Activated naive CD4-positive, alpha-beta T cell treated with anti-CD3 and anti-CD28 coated beads, Interleukin-2, amount 50 U/mL, for 72 hours (primary cell): ENCODE data around the gene ZNHIT2. TPM values are rescaled to one million over a fixed set of nuclear protein-coding genes. Genes with fewer than 3 reads are reported as not detected.

Experiments used
- ATAC-seq, 2 donors: fragments of 150-1000 bp; cut with Tn5 transposase; 2 replicates each; pipeline ENCODE4 v1.10.0; 2021; ENCODE audit warnings: mild to moderate bottlenecking in 2 of 2, moderate library complexity in 2 of 2
- DNase-seq, 2 donors: peaks; one replicate each; pipeline ENCODE4 v3.0.0; 2021 to 2022; ENCODE audit warnings: low spot score in 2 of 2
- H3K27ac Mint-ChIP-seq, 2 donors: one replicate each; pipeline ENCODE4 v1.8.0; 2022; ENCODE audit warnings: mild to moderate bottlenecking in 2 of 2, mixed read lengths in 2 of 2
- H3K36me3 Mint-ChIP-seq, 2 donors: one replicate each; pipeline ENCODE4 v1.8.0; 2022; ENCODE audit warnings: mixed read lengths in 2 of 2
- H3K9me3 Mint-ChIP-seq, 2 donors: one replicate each; pipeline ENCODE4 v1.8.0; 2022; ENCODE audit warnings: mixed read lengths in 2 of 2
- total RNA-seq, 2 donors: library from RNA; stranded (reverse); gene quantifications; one replicate each; pipeline ENCODE4 v1.2.3, GENCODE V29; 2022

ZNHIT2 gene
- total RNA-seq, 2 donors from 2014 or later = 5.6 to 10.0 TPM

- ATAC-seq = no peak
- no peak for DNase-seq
- Mint-ChIP-seq H3K27ac (no peak overlapping the region), H3K9me3 (no peaks in the 10 kb centered on the region), H3K36me3 (no peaks in the 10 kb centered on the region)
These were observed 24.5 kb upstream of the ZNHIT2 start for GRCh38 chr11:65141896-65142494.

DNA sequence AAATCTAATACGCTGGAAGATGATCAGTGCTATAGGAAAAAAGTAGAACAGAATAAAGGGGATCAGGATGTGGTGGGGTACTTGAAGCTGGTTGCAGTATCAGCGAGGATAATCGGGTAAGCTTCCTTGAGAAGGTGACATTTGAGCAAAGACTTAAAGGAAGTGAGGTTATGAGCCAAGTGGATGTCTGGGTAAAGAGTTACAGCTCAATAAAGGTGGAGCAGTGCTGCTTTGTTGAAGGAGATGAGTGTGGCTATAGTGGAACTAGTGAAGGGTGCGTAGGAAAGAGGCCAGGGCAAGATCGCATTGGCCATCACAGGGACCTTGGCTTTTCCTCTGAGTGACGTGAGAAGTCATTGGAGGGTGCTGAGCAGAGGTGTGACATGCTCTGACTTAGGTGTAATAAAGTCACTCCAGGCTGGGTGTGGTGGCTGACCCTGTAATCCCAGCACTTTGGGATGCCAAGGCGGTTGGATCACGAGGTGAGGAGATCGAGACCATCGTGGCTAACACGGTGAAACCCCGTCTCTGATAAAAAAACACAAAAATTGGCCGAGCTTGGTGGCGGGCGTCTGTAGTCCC, 19.1 kb upstream of the ZNHIT2 start:
- DNase-seq = no peak
- no peak for ATAC-seq
- Mint-ChIP-seq H3K27ac (peak overlapping the region; percentile 51 to 99), H3K9me3 (no peaks in the 10 kb centered on the region), H3K36me3 (peaks cover 9 to 10% of the 10 kb centered on the region in 2 donors)

- ATAC-seq (no peak), DNase-seq (no peak)
- Mint-ChIP-seq H3K27ac (peak overlapping the region; percentile 99), H3K9me3 (no peaks in the 10 kb centered on the region), H3K36me3 (peaks cover 9 to 10% of the 10 kb centered on the region in 2 donors)
These were observed 18.2 kb upstream of the ZNHIT2 start for GRCh38 chr11:65135633-65136145.

- peaks cover 9 to 10% of the 10 kb centered on the region in 2 donors for H3K36me3 Mint-ChIP-seq
- peak overlapping the region; percentile 99 for H3K27ac Mint-ChIP-seq
- ATAC-seq (peak; percentile 88 to 90), DNase-seq (peak; percentile 76 to 85)
- H3K9me3 Mint-ChIP-seq = no peaks in the 10 kb centered on the region
These were observed 17.6 kb upstream of the ZNHIT2 start for GRCh38 chr11:65134952-65135632.

DNA sequence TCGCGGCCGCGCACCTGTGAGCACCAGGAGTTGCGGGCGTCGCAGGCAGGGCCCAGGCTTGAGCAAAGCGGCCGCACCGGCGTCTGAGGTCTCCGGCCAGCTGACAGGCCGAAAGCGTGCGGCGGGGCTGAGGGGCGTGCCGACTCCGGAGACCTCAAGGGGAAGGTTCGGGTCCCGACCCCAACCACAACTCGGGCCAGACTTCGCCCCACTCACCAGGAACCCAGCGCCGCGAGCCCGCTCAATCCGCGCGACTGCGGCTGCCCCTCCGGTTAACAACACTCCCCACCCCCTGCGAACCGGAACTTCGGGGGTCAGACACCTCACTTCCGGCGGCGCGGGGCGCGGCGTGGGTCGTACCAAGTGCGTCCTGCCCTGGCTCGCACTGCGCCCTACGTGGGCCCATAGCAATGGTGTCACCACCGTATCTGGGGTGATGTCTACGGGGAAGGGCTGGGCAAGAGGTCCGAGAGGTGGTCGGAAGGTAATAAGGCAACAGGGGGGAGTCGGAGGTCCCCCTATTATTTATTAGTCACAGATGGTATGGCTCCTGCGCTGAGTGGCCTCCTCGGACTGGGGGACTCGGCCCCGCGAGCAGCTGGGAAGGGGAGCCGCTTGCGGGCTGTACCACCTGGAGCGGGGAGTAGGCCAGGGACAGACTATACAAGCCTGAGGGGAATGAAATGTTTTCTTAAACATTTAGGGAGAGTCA, 16.9 kb upstream of the ZNHIT2 start, which contains the start of gene SYVN1:
Gene SYVN1 (minus strand): TSS at position 280 of the 712 bp plus-strand sequence. CDS start 918 bp downstream, outside the sequence.
- peak; percentile 91 for DNase-seq
- peak; percentile 87 to 88 for ATAC-seq
- H3K27ac Mint-ChIP-seq = peak within 1 kb of the TSS; percentile 99
- H3K36me3 Mint-ChIP-seq = peaks cover 9 to 10% of the 10 kb centered on the region in 2 donors
- no peaks in the 10 kb centered on the region for H3K9me3 Mint-ChIP-seq

DNA sequence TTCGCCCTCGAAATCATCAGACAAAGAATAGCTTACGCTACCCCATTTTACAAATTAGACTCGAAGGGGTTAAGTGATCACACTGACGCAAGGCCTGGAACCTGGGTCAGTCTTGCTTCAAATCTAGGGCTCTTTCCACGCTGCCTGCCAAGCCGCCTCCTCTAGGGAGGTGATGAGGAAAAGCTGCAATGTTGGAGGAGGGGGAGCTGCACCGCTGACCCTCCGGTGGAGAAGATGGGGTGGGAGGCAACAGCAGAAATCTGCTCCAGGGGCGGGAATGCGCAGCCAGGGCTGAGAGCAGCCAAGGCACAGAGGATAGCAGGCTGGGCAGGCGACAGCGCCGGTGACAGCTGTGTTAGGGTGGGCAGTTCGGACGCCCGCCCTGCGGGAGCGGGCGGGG, 16.2 kb upstream of the ZNHIT2 start:
- no peak for ATAC-seq

GRCh38 chr11:65132988-65133700, 15.6 kb upstream of the ZNHIT2 start:
- peak overlapping the region; percentile 99 for H3K27ac Mint-ChIP-seq

More for the DNA sequence above, 16.2 kb upstream of the ZNHIT2 start:
- DNase-seq = no peak
- Mint-ChIP-seq H3K36me3 (peaks cover 9 to 10% of the 10 kb centered on the region in 2 donors), H3K27ac (peak overlapping the region; percentile 99), H3K9me3 (no peaks in the 10 kb centered on the region)

DNA sequence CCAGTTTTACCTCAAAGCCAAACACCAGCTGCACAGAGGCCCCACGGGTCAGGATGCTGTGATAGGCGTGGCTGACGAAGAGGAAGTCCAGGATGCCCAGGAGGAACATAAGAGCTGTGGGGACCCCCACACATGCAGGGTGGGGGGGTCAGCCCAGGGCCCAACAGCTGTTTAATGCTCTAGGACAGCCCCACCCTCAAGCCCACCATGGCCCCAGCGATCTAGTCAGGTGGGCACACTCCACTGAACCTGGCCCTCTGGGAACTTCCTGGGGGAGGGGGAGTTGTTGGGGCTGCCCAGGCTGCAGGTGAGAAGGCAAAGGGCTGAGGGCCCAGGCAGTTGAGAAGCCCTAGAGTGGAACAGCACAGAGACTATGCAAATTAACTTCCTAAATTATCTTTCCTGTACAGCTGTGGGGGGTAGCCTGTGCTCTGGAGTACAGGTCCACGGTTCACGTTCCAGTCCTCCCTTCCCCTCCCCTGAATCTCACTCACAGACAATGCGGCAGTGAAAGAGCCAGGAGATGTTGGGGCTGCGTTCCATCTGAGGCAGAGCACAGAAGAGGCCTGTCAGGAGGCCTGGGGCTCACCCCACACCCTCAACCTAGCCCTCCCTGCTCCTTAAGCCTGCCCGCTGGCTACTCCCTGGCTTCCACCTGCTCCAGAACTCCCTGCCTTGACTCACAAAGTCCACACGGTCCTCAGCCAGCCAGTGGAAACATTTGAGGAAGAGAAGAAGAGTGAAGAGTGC, 14.9 kb upstream of the ZNHIT2 start:
- no peak for DNase-seq
- peak overlapping the region; percentile 99 for H3K27ac Mint-ChIP-seq
- peaks cover 9 to 10% of the 10 kb centered on the region in 2 donors for H3K36me3 Mint-ChIP-seq
- ATAC-seq = no peak
- H3K9me3 Mint-ChIP-seq = no peaks in the 10 kb centered on the region

More at GRCh38 chr11:65132988-65133700, 15.6 kb upstream of the ZNHIT2 start:
- peaks cover 9 to 10% of the 10 kb centered on the region in 2 donors for H3K36me3 Mint-ChIP-seq
- H3K9me3 Mint-ChIP-seq = no peaks in the 10 kb centered on the region
- peak in 1 of 2 donors; percentile 77 for DNase-seq
- ATAC-seq = peak in 1 of 2 donors; percentile 19

DNA sequence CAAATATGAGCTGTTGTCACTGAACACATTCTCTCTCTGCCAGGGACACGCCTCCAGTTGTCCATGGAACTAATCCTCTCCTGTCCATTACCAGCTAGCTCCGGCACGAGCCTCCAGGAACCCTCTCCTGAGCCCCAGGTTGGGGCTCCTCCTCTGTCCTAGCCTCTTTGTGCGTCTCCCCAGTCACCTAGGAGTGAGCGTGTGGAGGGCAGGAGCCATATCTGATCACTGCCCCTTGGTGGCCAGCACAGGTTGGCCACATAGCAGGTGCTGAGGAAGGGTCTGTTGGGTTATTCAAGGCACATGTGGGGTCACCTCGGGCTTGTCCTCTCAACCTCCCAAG, 14.4 kb upstream of the ZNHIT2 start:
- Mint-ChIP-seq H3K27ac (no peak overlapping the region), H3K9me3 (no peaks in the 10 kb centered on the region), H3K36me3 (peaks cover 9 to 10% of the 10 kb centered on the region in 2 donors)
- DNase-seq = no peak
- ATAC-seq = no peak

GRCh38 chr11:65131417-65131776, 13.9 kb upstream of the ZNHIT2 start:
- Mint-ChIP-seq H3K36me3 (peaks cover 9 to 10% of the 10 kb centered on the region in 2 donors), H3K27ac (peak overlapping the region in 1 of 2 donors; percentile 28), H3K9me3 (no peaks in the 10 kb centered on the region)
- ATAC-seq (no peak), DNase-seq (no peak)

DNA sequence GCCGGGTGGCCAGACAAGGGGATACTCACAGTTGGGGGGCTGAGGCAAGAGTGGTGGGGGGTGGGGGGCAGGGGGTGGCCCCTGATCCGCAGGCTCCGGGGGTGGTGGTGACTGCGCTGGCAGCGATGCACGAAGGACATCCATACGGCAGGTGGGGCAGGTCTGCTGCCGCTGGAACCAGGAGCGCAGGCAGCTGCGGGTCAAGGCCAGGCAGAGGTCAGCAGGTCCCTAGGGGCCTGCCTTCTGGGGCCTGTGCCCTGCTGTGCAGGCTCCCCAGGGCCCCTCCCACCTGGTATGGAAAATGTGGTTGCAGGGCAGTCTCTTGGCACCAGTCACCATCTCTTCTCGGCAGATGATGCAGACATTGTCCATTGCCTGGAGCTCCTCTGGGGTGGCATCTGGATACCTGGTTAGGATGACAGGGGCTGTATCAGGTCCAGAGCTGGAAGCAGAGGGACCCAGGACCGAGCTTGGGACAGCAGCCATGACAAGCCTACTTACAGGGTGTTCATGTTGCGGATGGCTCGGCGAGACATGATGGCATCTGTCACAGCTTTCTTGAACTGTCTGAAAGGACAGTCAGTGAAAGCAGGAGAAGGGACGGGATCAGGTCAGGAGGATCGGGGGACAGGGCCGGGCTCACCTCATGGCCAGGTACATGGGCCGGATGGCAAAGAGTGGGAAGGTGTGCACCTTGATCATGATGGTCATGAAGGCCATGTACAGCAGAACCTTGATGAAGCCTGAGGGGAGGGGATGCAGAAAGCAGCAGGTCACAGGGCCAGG, 13.3 kb upstream of the ZNHIT2 start:
- H3K27ac Mint-ChIP-seq = peak overlapping the region; percentile 28 to 78
- DNase-seq (no peak), ATAC-seq (no peak)
- H3K36me3 Mint-ChIP-seq = peaks cover 9 to 10% of the 10 kb centered on the region in 2 donors
- H3K9me3 Mint-ChIP-seq = no peaks in the 10 kb centered on the region

- no peaks in the 10 kb centered on the region for H3K9me3 Mint-ChIP-seq
- peaks cover 9 to 10% of the 10 kb centered on the region in 2 donors for H3K36me3 Mint-ChIP-seq
- DNase-seq = peak in 1 of 2 donors; percentile 51
- no peak for ATAC-seq
- H3K27ac Mint-ChIP-seq = no peak overlapping the region
These were observed 12.3 kb upstream of the ZNHIT2 start for GRCh38 chr11:65129649-65130441.

DNA sequence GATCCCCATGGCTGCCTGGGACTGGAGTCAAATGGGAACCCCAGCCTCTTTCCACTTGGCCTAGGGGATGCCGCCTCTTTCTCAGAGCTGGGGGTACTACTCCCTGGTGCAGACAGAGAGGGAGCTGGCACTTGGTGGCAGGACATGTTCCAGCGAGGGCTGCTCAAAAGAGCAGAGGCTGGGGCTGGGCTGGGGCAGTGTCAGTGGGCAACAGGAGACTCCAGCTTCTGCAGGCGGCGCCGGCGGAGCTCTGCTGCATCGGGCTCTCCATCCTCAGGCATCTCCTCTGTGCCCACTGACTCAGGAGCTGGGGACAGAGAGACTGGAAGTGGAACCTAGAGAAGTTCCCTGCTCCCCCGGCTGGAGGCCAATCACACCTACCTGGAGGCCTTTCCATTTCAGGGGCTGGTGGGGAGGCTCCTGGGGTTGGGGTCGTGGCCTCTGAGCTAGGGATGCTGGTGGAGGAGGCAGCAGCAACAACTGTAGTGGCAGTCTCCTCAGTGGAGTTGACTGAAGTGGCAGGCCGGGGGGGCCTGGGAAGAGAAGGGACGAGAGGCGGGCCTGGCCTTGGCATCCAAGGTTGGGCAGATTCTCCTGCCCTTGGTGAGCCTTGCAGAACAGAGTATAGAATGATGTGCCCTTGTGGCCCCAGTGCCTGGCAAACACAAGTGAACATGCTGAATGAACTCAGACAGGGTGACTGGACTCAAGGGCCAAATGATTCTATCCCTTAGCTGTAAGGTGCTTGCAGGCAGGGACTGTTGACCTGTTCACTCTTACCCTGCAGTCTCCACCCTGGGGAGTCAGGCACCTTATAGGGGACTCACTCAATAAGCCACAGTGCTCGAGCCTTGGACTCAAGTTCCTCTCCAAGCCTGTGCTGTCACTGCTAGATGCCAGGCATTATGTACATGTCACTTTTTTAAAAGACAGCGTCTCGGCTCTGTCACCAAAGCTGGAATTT, 11.0 kb upstream of the ZNHIT2 start:
- peaks cover 8 to 9% of the 10 kb centered on the region in 2 donors for H3K36me3 Mint-ChIP-seq
- H3K9me3 Mint-ChIP-seq = no peaks in the 10 kb centered on the region

More for the DNA sequence above, 11.0 kb upstream of the ZNHIT2 start:
- peak in 1 of 2 donors; percentile 49 for DNase-seq
- ATAC-seq = no peak
- H3K27ac Mint-ChIP-seq = peak overlapping the region; percentile 37 to 41
